H9 (cell line): ENCODE results near the gene MYOCOS. TPM values are rescaled to one million over a fixed set of nuclear protein-coding genes. Genes with fewer than 3 reads are reported as not detected.

ENCODE experiments used
- DNase-seq: peaks from one replicate; pipeline ENCODE4 v3.0.0-alpha.2; 2017
- H2AFZ ChIP-seq: one replicate; pipeline ENCODE4 v1.6.1; 2013; ENCODE audit warnings: mild to moderate bottlenecking, low read length, control low read depth, moderate library complexity
- H2AK5ac ChIP-seq: 2 replicates; pipeline ENCODE4 v1.6.1; 2013; ENCODE audit warnings: low read length, control low read depth, mixed read lengths; ENCODE audit not compliant: insufficient read length
- H2BK120ac ChIP-seq: one replicate; pipeline ENCODE4 v1.6.1; 2013; ENCODE audit warnings: low read depth, mild to moderate bottlenecking, low read length, control low read depth, inconsistent platforms; ENCODE audit not compliant: poor library complexity, severe bottlenecking
- H2BK12ac ChIP-seq: 2 replicates; pipeline ENCODE4 v1.6.1; 2013; ENCODE audit warnings: low read length, control low read depth, mixed read lengths, low read depth; ENCODE audit not compliant: insufficient read length
- H2BK15ac ChIP-seq: 2 replicates; pipeline ENCODE4 v1.6.1; 2013; ENCODE audit warnings: low read depth, low read length, control low read depth
- H2BK20ac ChIP-seq: one replicate; pipeline ENCODE4 v1.6.1; 2013; ENCODE audit warnings: low read depth, mild to moderate bottlenecking, low read length, control low read depth, inconsistent platforms; ENCODE audit not compliant: poor library complexity, severe bottlenecking
- H2BK5ac ChIP-seq: 2 replicates; pipeline ENCODE4 v1.6.1; 2013; ENCODE audit warnings: low read length, control low read depth, mixed read lengths; ENCODE audit not compliant: insufficient read length
- H3K14ac ChIP-seq: 2 replicates; pipeline ENCODE4 v1.6.1; 2013; ENCODE audit warnings: low read length, control low read depth; ENCODE audit not compliant: insufficient read depth
- H3K18ac ChIP-seq: 2 replicates; pipeline ENCODE4 v1.6.1; 2013; ENCODE audit warnings: low read depth, mild to moderate bottlenecking, mixed read lengths, low read length, control low read depth; ENCODE audit not compliant: insufficient read length
- H3K23ac ChIP-seq: 2 replicates; pipeline ENCODE4 v1.6.1; 2013; ENCODE audit warnings: low read length, control low read depth, mixed read lengths, low read depth; ENCODE audit not compliant: insufficient read length
- H3K23me2 ChIP-seq: 2 replicates; pipeline ENCODE4 v1.6.1; 2013; ENCODE audit warnings: low read depth, mild to moderate bottlenecking, mixed read lengths, low read length, control low read depth; ENCODE audit not compliant: insufficient read length, poor library complexity, severe bottlenecking
- H3K27ac ChIP-seq: 2 replicates; pipeline ENCODE4 v1.5.1; 2013; ENCODE audit warnings: low read length, control low read depth, mixed read lengths, low read depth; ENCODE audit not compliant: insufficient read length
- H3K27me3 ChIP-seq: 2 replicates; pipeline ENCODE4 v1.6.1; 2013; ENCODE audit warnings: low read length, control low read depth, inconsistent platforms; ENCODE audit not compliant: insufficient read depth
- H3K4ac ChIP-seq: 2 replicates; pipeline ENCODE4 v1.6.1; 2013; ENCODE audit warnings: low read depth, mild to moderate bottlenecking, control low read depth, inconsistent platforms, low read length, moderate library complexity
- H3K4me1 ChIP-seq: 2 replicates; pipeline ENCODE4 v1.6.1; 2013; ENCODE audit warnings: low read length, control low read depth, inconsistent platforms; ENCODE audit not compliant: insufficient read depth
- H3K4me2 ChIP-seq: 2 replicates; pipeline ENCODE4 v1.6.1; 2013; ENCODE audit warnings: low read length, control low read depth, mixed read lengths; ENCODE audit not compliant: insufficient read length, insufficient read depth
- H3K56ac ChIP-seq: 2 replicates; pipeline ENCODE4 v1.6.1; 2013; ENCODE audit warnings: low read depth, mild to moderate bottlenecking, mixed read lengths, low read length, control low read depth; ENCODE audit not compliant: insufficient read length
- H3K79me1 ChIP-seq: 2 replicates; pipeline ENCODE4 v1.6.1; 2013; ENCODE audit warnings: low read depth, mild to moderate bottlenecking, moderate library complexity, low read length, control low read depth, inconsistent platforms; ENCODE audit not compliant: insufficient read depth, poor library complexity, severe bottlenecking
- H3K79me2 ChIP-seq: 2 replicates; pipeline ENCODE4 v1.6.1; 2013; ENCODE audit warnings: low read length, control low read depth, inconsistent platforms; ENCODE audit not compliant: insufficient read depth
- H3K9ac ChIP-seq: 2 replicates; pipeline ENCODE4 v1.6.1; 2013; ENCODE audit warnings: low read length, control low read depth, mixed read lengths; ENCODE audit not compliant: insufficient read length; ENCODE audit errors: extremely low read depth
- H3K9me3 ChIP-seq: one replicate; pipeline ENCODE4 v1.6.1; 2013; ENCODE audit warnings: low read depth, low read length, inconsistent platforms; ENCODE audit not compliant: control insufficient read depth
- H3T11ph ChIP-seq: one replicate; pipeline ENCODE4 v1.6.1; 2013; ENCODE audit warnings: mild to moderate bottlenecking, low read length, control low read depth, inconsistent platforms
- H4K20me1 ChIP-seq: one replicate; pipeline ENCODE4 v1.6.1; 2013; ENCODE audit not compliant: control insufficient read depth, insufficient read length, insufficient read depth
- H4K5ac ChIP-seq: 2 replicates; pipeline ENCODE4 v1.6.1; 2013; ENCODE audit warnings: low read depth, mild to moderate bottlenecking, mixed read lengths, low read length, control low read depth; ENCODE audit not compliant: insufficient read length
- H4K8ac ChIP-seq: replicated peaks from 2 replicates; pipeline ENCODE4 v1.6.1; 2013; ENCODE audit warnings: low read length, control low read depth, mixed read lengths, low read depth; ENCODE audit not compliant: insufficient read length
- H4K91ac ChIP-seq: 2 replicates; pipeline ENCODE4 v1.6.1; 2013; ENCODE audit warnings: low read depth, mild to moderate bottlenecking, moderate library complexity, mixed read lengths, low read length, control low read depth; ENCODE audit not compliant: insufficient read length
- H3K27ac Mint-ChIP-seq, 3 experiments: 2 replicates in 2 of 3; 3 replicates in 1 of 3; pipeline ENCODE4 v1.8.0; 2020 to 2021; ENCODE audit warnings: mixed read lengths in 3 of 3, mild to moderate bottlenecking in 1 of 3, moderate library complexity in 1 of 3
- H3K27me3 Mint-ChIP-seq: 2 replicates; pipeline ENCODE4 v1.8.0; 2021; ENCODE audit warnings: low read depth, mild to moderate bottlenecking, moderate library complexity, mixed read lengths
- H3K36me3 Mint-ChIP-seq, 3 experiments: 2 replicates in 2 of 3; 3 replicates in 1 of 3; pipeline ENCODE4 v1.8.0; 2020 to 2021; ENCODE audit warnings: low read depth in 3 of 3, mixed read lengths in 3 of 3; ENCODE audit not compliant: insufficient read depth in 1 of 3
- H3K4me1 Mint-ChIP-seq, 2 experiments: 2 replicates each; pipeline ENCODE4 v1.8.0; 2020; ENCODE audit warnings: mixed read lengths in 2 of 2
- H3K4me3 Mint-ChIP-seq, 2 experiments: 2 replicates in 1 of 2; 3 replicates in 1 of 2; pipeline ENCODE4 v1.8.0; 2020 to 2021; ENCODE audit warnings: mild to moderate bottlenecking in 2 of 2, mixed read lengths in 2 of 2, moderate library complexity in 1 of 2
- H3K9me3 Mint-ChIP-seq, 2 experiments: 2 replicates in 1 of 2; 3 replicates in 1 of 2; pipeline ENCODE4 v1.8.0; 2020; ENCODE audit warnings: mild to moderate bottlenecking in 2 of 2, mixed read lengths in 2 of 2, moderate library complexity in 1 of 2
- CTCF ChIP-seq: fragments of 200-600 bp; sonication (generic); conservative IDR thresholded peaks from 3 replicates; pipeline ENCODE4 v1.8.0; 2021; ENCODE audit warnings: antibody characterized with exemption, mild to moderate bottlenecking
- WGBS: extraction: QIAGEN DNeasy Blood & Tissue Kit; methylation state at CpG from one replicate; pipeline ENCODE4 v1.1.7; 2013; ENCODE audit warnings: missing lambda C conversion rate, low lambda C conversion rate, mixed read lengths; ENCODE audit not compliant: insufficient read length; ENCODE audit errors: extremely low coverage; 5-methylcytosine and 5-hydroxymethylcytosine counted together
- total RNA-seq: library from RNA; stranded (reverse); gene quantifications from 2 replicates; pipeline ENCODE4 v1.2.1, GENCODE V29; 2021

MYOCOS gene
- total RNA-seq, 1 experiment from 2014 or later: 0.13 TPM

GRCh38 chr1:171666114-171666769, 44.2 kb downstream of the MYOCOS start:
- Histone ChIP-seq H3K9ac (no peak overlapping the region), H3K79me2 (no peaks in the 10 kb centered on the region), H3K79me1 (no peaks in the 10 kb centered on the region), H2BK5ac (no peak overlapping the region), H2BK12ac (no peak overlapping the region), H3K4me2 (no peak overlapping the region), H3K14ac (no peak overlapping the region), H3K9me3 (no peaks in the 10 kb centered on the region), H3K27me3 (no peaks in the 10 kb centered on the region), H2AFZ (no peak overlapping the region), H3K56ac (no peak overlapping the region), H3K23ac (no peak overlapping the region), H3K27ac (no peak overlapping the region), H2BK15ac (no peak overlapping the region), H3K4ac (no peak overlapping the region), H4K91ac (no peak overlapping the region), H3K18ac (no peak overlapping the region), H4K20me1 (no peaks in the 10 kb centered on the region), H3K23me2 (no peaks in the 10 kb centered on the region), H2AK5ac (no peak overlapping the region), H2BK120ac (no peak overlapping the region), H4K8ac (no peak overlapping the region), H3K4me1 (no peaks in the 10 kb centered on the region; the same call in 1 of the 2 replicates), H2BK20ac (no peak overlapping the region), H3T11ph (no peak overlapping the region), H4K5ac (no peak overlapping the region)
- Mint-ChIP-seq H3K27me3 (no peaks in the 10 kb centered on the region; the same call in 1 of the 2 replicates), H3K4me1 (peaks cover 8 to 10% of the 10 kb centered on the region in 2 experiments), H3K36me3 (no peaks in the 10 kb centered on the region), H3K27ac (no peak overlapping the region), H3K9me3 (no peaks in the 10 kb centered on the region), H3K4me3 (no peak overlapping the region)
- TF ChIP-seq CTCF: no peak
- no peak for DNase-seq
- WGBS: no CpG with 5 or more reads among the region's 4 CpGs
